ENCODE results near the gene CTAGE6.
"Not testable (repeated sequence)": the region's sequence is repeated elsewhere in the genome, so short reads cannot be mapped to it uniquely, and the experiment has no call there.

The CTAGE6 gene, protein sequence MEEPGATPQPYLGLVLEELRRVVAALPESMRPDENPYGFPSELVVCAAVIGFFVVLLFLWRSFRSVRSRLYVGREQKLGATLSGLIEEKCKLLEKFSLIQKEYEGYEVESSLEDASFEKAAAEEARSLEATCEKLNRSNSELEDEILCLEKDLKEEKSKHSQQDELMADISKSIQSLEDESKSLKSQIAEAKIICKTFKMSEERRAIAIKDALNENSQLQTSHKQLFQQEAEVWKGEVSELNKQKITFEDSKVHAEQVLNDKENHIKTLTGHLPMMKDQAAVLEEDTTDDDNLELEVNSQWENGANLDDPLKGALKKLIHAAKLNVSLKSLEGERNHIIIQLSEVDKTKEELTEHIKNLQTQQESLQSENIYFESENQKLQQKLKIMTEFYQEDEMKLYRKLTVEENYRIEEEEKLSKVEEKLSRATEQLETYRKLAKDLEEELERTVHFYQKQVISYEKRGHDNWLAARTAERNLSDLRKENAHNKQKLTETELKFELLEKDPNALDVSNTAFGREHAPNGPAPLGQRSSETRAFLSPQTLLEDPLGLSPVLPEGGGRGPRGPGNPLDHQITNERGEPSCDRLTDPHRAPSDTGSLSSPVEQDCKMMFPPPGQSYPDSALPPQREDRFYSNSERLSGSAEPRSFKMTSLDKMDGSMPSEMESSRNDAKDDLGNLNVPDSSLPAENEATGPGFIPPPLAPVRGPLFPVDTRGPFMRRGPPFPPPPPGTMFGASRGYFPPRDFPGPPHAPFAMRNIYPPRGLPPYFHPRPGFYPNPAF

DNA sequence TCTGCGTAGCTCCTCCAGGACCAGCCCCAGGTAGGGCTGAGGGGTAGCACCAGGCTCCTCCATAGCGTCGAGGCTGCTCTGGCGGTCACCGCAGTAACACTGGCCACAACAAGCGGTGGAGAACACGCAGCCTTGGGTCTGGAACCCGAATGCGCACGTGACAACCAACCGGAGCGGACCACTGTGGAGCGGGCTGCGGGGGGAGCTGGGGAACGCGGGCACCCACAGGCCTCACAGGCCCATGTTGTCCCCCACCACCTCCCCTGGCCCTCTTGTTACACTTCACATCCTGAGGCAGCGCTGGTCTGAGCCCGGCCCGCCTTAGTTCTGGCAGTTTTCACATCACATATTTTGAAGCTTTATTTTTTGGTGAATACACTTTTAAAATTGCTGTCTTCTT, at the start of gene CTAGE6:
CTAGE6 (minus strand) TSS at position 101 of the 400 bp plus-strand sequence; CDS start at position 63, 38 bp downstream.
- not testable (repeated sequence) for H3K4me3 Mint-ChIP-seq, H3K27ac Mint-ChIP-seq, H3K27me3 Mint-ChIP-seq, H3K4me1 Mint-ChIP-seq, ATAC-seq, H3K9me3 Mint-ChIP-seq, H3K36me3 Mint-ChIP-seq

DNA sequence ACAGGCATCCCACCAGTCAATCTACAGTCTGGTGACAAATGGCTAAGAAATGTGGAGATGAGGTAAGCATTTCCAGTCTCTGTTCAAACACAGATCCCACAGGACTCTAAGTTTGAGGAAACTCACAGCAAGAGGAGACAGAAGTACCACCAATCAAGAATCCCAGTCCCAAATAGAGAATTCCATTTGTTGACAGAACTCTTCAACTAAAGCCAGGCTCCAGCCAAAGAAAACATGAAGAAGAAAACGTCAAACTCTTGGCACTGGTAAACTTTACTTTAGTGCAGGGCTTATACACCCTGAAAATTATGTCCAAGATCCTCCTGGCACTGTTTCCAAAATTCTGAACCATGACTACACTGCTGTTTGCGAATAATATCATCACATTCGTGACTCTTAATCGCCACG, 49.2 kb upstream of the CTAGE6 start:
- H3K4me3 Mint-ChIP-seq, ATAC-seq, H3K27ac Mint-ChIP-seq, H3K27me3 Mint-ChIP-seq, H3K4me1 Mint-ChIP-seq, H3K36me3 Mint-ChIP-seq, H3K9me3 Mint-ChIP-seq: not testable (repeated sequence)

DNA sequence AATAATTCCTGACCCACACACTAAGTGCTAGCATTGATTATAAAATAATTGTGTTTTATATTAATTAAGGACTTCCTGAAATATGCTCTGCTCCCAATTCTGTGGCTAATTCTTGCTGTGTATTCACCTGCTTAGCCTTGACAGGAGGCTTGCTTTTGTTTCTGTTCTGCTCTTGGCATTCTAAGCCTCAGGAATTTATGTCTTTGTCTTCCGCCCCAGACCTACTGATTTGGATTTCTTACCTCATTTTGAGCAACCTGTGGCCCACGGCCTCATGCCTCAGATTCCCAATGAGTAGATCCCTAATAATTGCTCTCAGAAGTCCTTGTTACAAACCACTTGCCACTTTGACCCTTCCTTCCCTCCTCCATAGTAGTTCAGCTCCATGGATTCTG, 40.4 kb upstream of the CTAGE6 start:
- H3K4me1 Mint-ChIP-seq, H3K27me3 Mint-ChIP-seq, H3K4me3 Mint-ChIP-seq, H3K27ac Mint-ChIP-seq, H3K36me3 Mint-ChIP-seq, H3K9me3 Mint-ChIP-seq, ATAC-seq: not testable (repeated sequence)

DNA sequence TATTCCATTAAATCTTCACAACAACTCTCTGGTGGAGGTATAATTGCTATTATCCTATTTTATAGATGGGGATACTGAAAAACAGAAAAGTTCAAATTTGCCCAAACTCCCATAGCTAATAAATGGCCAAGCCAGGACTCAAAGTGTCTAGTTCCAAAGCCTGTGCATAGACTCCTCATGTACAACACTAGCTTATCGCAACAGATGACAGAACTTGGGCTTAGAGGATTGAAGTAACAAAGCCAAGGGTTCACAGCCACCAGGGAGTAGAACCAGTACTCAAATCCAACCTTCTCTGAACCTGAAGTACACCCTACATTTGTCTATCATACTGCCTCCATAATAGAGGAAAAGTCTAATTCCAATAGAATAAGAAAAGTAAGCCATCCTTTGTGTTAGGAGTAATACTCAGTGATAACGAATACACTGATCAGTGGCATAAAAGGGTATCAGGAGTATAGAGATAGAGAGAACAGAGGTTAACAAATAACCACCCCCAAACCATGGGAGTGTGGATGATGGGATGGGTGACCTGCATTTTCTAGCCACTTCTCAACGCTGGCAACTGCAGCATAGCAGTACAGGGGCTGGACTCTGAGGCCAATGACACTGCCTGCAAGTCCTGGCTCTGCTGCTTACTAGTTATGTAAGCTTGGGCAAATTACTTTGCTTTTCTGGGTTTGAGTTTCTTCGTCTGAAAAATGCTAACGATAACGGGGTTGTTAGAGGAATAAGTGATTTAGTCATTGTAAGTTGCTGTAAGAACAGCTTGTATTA, 39.8 kb upstream of the CTAGE6 start:
- peak; percentile 35 for ATAC-seq
- not testable (repeated sequence) for H3K9me3 Mint-ChIP-seq, H3K27me3 Mint-ChIP-seq, H3K4me1 Mint-ChIP-seq, H3K27ac Mint-ChIP-seq, H3K4me3 Mint-ChIP-seq, H3K36me3 Mint-ChIP-seq

DNA sequence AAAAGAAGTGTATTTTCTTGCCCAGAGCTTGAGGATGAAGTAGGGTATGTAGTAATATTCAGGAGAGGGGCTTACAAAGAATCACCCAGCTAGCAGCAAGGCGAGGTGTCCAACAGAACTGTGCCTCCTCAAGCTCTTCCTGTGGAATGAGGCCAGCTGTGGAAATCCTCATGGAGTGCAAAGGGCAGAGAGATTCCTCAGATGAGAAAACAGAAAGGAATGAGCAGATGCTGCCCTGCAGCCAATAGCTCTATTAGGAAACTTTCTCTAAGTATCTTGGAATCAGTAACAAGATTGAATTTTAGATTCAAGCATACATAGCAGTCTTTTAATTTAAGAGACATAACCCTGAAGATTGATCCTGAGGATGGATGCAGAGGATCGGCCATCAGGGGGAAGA, 38.2 kb upstream of the CTAGE6 start:
- not testable (repeated sequence) for H3K27me3 Mint-ChIP-seq, H3K27ac Mint-ChIP-seq, H3K36me3 Mint-ChIP-seq, ATAC-seq, H3K4me3 Mint-ChIP-seq, H3K4me1 Mint-ChIP-seq, H3K9me3 Mint-ChIP-seq

DNA sequence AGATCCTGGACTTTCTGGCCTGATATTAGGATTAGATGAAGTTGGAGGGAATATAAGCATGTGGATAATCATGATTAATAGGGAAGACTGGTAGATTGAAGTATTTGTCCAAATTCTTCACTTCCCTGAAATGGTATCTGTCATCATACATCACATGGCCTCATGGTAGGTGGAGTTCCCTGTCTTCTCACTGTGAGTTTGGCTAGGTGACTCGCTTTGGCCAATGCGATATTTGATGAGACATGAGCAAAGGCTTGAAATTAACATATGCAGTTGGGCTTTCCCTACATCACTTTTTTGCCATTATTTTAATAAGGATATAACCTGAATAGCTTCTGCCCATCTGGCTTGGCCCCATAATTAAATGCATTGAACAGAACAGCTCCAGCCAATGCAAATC, 35.1 kb upstream of the CTAGE6 start:
- ATAC-seq, H3K4me1 Mint-ChIP-seq, H3K27me3 Mint-ChIP-seq, H3K4me3 Mint-ChIP-seq, H3K36me3 Mint-ChIP-seq, H3K27ac Mint-ChIP-seq, H3K9me3 Mint-ChIP-seq: not testable (repeated sequence)

DNA sequence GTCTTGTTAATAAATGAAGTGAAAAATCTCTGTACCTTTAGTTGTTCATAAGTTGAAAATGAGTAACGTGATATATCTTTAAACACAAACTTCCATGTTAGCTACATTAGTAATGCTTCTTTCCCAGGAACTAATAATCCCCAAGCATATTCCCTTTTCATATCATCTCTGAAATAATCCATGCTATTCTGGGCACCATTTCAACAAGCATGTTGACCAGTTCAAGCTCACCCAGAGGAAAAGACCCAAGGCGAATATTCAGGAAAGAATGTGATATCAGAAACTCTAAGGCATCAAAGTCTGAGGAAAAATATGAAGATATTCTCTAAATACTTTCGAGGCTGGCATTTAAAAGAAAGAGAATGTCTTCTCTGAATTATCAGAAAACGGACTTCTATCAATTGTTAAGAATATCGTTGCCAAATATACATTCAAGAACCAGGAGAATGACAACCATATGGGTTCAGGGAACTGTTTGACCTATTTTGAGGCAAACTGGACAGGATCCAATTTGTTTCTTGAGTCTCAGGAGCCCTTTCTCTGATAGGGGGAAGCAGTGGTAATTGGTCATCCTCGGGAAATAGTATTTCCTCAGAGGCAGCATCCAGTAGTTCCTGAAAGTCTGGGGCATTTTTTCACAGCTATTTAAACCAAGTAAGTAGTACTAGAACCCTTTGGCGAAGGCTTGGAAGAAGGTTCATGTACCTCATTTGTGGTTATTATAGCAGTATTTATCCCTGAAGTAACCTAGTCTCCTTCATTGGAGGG, 28.1 kb upstream of the CTAGE6 start:
- H3K27ac Mint-ChIP-seq, H3K36me3 Mint-ChIP-seq, H3K27me3 Mint-ChIP-seq, H3K9me3 Mint-ChIP-seq, H3K4me3 Mint-ChIP-seq, H3K4me1 Mint-ChIP-seq, ATAC-seq: not testable (repeated sequence)

DNA sequence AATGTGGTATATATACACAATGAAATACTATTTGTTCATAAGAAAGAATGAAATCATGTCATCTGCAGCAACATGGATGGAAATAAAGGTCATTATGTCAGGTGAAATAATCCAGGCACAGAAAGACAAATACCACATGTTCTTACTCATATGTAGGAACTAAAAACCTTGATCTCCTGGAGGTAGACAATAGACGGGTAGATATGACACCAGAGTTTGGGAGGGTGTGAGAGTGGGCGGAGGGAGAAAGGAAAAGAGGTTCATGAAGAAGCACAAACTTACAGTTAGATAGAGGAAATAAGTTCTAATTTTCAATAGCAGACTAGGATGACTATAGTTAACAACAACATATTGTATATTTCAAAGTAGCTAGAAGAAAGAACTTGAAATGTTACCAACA, 22.1 kb upstream of the CTAGE6 start:
- H3K27ac Mint-ChIP-seq, H3K9me3 Mint-ChIP-seq, H3K4me1 Mint-ChIP-seq, H3K36me3 Mint-ChIP-seq, H3K4me3 Mint-ChIP-seq, ATAC-seq, H3K27me3 Mint-ChIP-seq: not testable (repeated sequence)

DNA sequence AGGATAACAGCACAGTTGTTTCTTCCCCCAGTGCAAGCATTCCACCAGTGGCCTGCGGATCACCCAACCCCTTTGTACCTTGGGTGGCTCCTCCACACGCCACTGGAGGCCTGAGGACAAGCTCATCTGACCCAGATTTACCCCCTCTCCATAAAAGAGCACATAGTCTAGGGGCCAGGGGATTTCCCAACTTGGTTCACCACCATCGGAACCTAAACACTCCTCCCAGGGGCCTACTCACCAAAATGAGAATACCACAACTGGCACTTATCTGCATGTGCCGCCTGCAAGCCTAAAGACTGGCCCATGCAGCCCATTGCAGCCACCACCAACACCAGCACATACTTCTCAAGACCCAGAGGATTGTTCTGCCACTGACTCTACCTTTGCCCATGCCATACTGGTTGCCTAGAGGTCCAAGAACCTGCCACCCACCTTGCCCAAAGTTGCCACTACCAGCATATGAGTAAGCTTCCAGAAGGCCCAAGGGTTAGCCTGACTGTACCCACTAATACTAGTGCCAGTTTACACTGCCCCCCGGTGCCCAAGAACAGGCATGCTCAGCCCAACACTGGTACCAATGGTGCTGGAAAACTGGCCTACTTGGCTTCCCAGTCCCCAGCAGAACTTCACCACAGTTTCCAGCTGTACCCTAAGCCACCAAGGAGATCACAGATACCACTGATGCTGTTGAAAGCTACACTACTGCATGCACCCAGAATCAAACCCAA, 15.4 kb upstream of the CTAGE6 start:
- not testable (repeated sequence) for H3K27me3 Mint-ChIP-seq, H3K9me3 Mint-ChIP-seq, ATAC-seq, H3K4me3 Mint-ChIP-seq, H3K27ac Mint-ChIP-seq, H3K4me1 Mint-ChIP-seq, H3K36me3 Mint-ChIP-seq

DNA sequence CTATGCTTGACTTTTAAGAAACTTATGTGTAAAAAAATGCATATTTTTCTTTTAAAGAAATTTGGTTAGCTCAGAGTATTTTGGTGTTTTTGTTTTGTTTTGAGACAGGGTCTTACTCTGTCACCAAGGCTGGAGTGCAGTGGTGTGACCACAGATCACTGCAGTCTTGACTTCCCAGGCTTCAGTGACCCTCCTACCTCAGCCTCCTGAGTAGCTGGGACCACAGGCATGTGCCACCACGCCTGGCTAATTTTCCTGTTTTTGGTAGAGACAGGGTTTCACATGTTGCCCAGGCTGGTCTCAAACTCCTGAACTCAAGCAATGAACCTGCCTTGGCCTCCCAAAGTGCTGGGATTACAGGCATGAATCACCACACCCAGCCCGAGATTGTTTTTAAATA, 10.0 kb upstream of the CTAGE6 start:
- H3K27me3 Mint-ChIP-seq, ATAC-seq, H3K9me3 Mint-ChIP-seq, H3K36me3 Mint-ChIP-seq, H3K4me1 Mint-ChIP-seq, H3K27ac Mint-ChIP-seq, H3K4me3 Mint-ChIP-seq: not testable (repeated sequence)

DNA sequence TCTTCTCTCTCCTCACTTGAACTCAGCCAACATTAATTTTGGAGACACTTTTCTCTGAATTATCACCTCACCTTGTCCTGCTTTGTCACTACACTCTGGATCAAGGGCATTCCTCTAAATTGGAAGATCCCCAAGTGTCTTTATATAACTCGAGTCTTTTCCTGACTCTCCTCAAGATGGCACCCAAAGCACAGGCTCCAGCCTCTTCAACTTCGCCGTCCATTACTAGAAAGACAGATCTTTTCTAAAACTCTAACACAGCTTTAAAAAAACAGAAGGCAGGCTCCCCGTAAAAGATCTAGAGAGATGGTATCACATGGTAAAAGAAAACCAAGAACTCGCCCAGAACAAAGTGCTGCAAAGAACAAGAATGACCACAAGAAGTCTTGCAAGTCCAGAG, 8.2 kb upstream of the CTAGE6 start:
- not testable (repeated sequence) for H3K4me1 Mint-ChIP-seq, H3K9me3 Mint-ChIP-seq, ATAC-seq

DNA sequence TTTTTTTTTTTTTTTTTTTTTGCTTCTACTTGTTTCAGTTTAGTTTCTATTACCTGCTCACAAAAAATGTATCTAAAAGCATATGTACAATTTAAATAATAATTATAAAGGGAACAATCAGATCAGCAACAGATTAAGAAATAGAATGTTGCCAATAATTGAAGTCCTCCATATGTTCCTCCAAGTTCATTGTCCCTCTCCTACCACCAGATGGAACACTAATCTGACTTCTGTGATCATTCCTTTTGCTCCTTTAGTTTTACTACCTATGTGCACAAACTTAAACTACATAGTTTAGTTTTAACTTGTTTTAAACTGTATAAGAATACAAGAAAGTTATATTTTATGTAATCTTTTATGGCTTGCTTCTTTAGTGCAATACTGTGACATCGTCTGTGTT, 5.6 kb upstream of the CTAGE6 start:
- not testable (repeated sequence) for ATAC-seq, H3K4me3 Mint-ChIP-seq, H3K4me1 Mint-ChIP-seq, H3K9me3 Mint-ChIP-seq, H3K27ac Mint-ChIP-seq, H3K27me3 Mint-ChIP-seq, H3K36me3 Mint-ChIP-seq

More for the DNA sequence above, 8.2 kb upstream of the CTAGE6 start:
- not testable (repeated sequence) for H3K36me3 Mint-ChIP-seq, H3K27ac Mint-ChIP-seq, H3K4me3 Mint-ChIP-seq, H3K27me3 Mint-ChIP-seq

DNA sequence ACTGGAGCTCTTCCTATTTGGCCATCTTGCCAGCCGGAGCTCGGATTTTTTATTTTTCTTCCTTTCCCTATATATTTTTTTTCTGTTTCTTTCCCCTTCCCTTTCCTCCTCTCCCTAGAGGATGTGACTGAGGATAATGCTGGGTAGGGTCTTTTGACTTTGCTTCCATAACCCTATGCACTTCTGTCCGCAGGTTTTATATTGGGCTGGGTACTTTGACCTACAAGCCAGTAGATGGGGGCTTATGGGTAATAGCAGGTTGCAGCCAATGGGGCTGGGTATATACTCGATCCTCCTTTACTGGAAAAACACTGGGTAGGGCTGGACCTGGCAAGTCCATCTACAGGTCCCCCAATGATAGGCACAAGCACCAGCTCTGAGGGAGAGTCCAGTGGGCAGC, 12.2 kb downstream of the CTAGE6 start:
- not testable (repeated sequence) for H3K4me3 Mint-ChIP-seq, H3K36me3 Mint-ChIP-seq, H3K9me3 Mint-ChIP-seq, H3K27ac Mint-ChIP-seq, H3K27me3 Mint-ChIP-seq, H3K4me1 Mint-ChIP-seq
- peak; percentile 12 for ATAC-seq

DNA sequence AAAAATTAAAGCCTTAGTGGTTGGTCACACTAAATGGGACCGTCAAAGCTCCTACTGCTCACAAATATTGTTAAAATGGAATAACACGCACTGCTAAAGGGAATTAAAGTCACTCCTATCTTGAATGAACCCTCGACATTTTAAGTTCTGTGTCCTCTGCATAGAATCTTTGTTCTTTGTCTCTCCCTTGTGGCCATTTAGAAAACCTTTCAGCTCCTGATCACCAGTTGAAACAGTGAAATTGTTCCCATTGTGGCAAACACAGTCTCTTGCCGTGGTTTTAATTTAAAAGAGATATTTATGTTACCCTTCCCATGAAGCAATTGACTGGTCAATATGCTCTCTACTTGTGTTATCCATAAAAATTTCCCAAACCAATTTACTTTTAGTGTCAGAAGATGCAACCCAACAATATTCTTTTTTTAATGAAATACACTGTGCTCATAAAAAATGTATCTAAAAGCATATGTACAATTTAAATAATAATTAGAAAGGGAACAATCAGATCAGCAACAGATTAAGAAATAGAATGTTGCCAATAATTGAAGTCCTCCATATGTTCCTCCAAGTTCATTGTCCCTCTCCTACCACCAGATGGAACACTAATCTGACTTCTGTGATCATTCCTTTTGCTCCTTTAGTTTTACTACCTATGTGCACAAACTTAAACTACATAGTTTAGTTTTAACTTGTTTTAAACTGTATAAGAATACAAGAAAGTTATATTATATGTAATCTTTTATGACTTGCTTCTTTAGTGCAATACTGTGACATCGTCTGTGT, 20.3 kb downstream of the CTAGE6 start:
- H3K27me3 Mint-ChIP-seq, H3K27ac Mint-ChIP-seq, H3K9me3 Mint-ChIP-seq, H3K4me3 Mint-ChIP-seq, H3K36me3 Mint-ChIP-seq, H3K4me1 Mint-ChIP-seq, ATAC-seq: not testable (repeated sequence)

Data from stimulated activated memory B cell treated with anti-CD40 and anti-IgM and Interleukin-4, amounts not matched to agents 10 μg/mL and 1 μg/mL and 100 μg/mL, for 72 hours (primary cell).